Upper lobe of left lung (tissue), 6 donors: Measurements from ENCODE around the gene NEFH. TPM values are rescaled to one million over a fixed set of nuclear protein-coding genes. Genes with fewer than 3 reads are reported as not detected.

ENCODE experiments used
- ATAC-seq, 2 donors: fragments of 200-7000 bp; cut with Tn5 transposase; one replicate each; pipeline ENCODE4 v1.9.1; 2022; ENCODE audit warnings: mild to moderate bottlenecking in 2 of 2, moderate library complexity in 2 of 2; ENCODE audit not compliant: low FRiP score in 2 of 2
- DNase-seq, 2 donors: peaks; one replicate each; pipeline ENCODE4 v3.0.0-alpha.2; 2019 to 2020
- H3K27ac ChIP-seq, 4 donors: fragments of 200-600 bp; sonication (generic); one replicate each; pipeline ENCODE4 v1.5.1; 2016 to 2019
- H3K27me3 ChIP-seq, 4 donors: fragments of 200-600 bp; sonication (generic); one replicate each; pipeline ENCODE4 v1.5.1; 2017 to 2019
- H3K36me3 ChIP-seq, 4 donors: fragments of 200-600 bp; sonication (generic); one replicate each; pipeline ENCODE4 v1.5.1; 2016 to 2019
- H3K4me1 ChIP-seq, 4 donors: fragments of 200-600 bp; sonication (generic); one replicate each; pipeline ENCODE4 v1.5.1; 2018 to 2019
- H3K4me3 ChIP-seq, 4 donors: fragments of 200-600 bp; sonication (generic); one replicate each; pipeline ENCODE4 v1.5.1; 2017 to 2019; ENCODE audit warnings: mild to moderate bottlenecking in 2 of 4, moderate library complexity in 1 of 4
- H3K9me3 ChIP-seq, 4 donors: fragments of 200-600 bp; sonication (generic); one replicate each; pipeline ENCODE4 v1.5.1; 2018 to 2019
- CTCF ChIP-seq, 6 experiments: fragments of 450-650 bp in 4 of 6; fragments of 200-600 bp in 2 of 6; sonication (generic) in 2 of 6; IDR thresholded peaks; one replicate each; pipeline ENCODE4 v1.5.1; 2016 to 2019; ENCODE audit warnings: antibody characterized with exemption in 6 of 6
- EP300 ChIP-seq, 4 donors: sonication (generic); formaldehyde crosslinking; IDR thresholded peaks; one replicate each; pipeline ENCODE4 v1.5.1; 2017; ENCODE audit warnings: antibody characterized with exemption in 4 of 4, control low read depth in 2 of 4
- POLR2A ChIP-seq, 4 donors: fragments of 450-650 bp; IDR thresholded peaks; one replicate each; pipeline ENCODE4 v1.5.1; 2016 to 2017; ENCODE audit warnings: antibody characterized with exemption in 4 of 4, mild to moderate bottlenecking in 2 of 4
- POLR2AphosphoS5 ChIP-seq, 2 donors: sonication (generic); formaldehyde crosslinking; IDR thresholded peaks; one replicate each; pipeline ENCODE4 v1.5.1; 2017; ENCODE audit warnings: antibody characterized with exemption in 2 of 2
- WGBS, 2 donors: methylation state at CpG; one replicate each; pipeline ENCODE4 v1.1.5; 2017 to 2018; 5-methylcytosine and 5-hydroxymethylcytosine counted together
- total RNA-seq, 6 donors: library from RNA; depleted of rRNA in 4 of 6; stranded (reverse); fragments of >200 nt in 4 of 6; gene quantifications; one replicate each; pipeline versions ENCODE4 v1.1.0 to v1.2.1, GENCODE V29; 2016 to 2021
- donor health status: DM: no; HTN: no; CAD: no; lungs with moderate emphysema.
- donor health status: DM: no; HTN: yes; CAD: no; lungs with severe emphysema.

The NEFH gene
- total RNA-seq, 6 donors from 2014 or later = 0.26 to 0.94 (median 0.46) TPM; not detected in 3

GRCh38 chr22:29523761-29524160 lies 43.7 kb downstream of the NEFH start:
- Histone ChIP-seq H3K4me3 (no peak overlapping the region), H3K4me1 (no peaks in the 10 kb centered on the region), H3K27me3 (no peaks in the 10 kb centered on the region), H3K9me3 (no peaks in the 10 kb centered on the region), H3K27ac (no peak overlapping the region), H3K36me3 (peaks cover 50 to 100% (median 87%) of the 10 kb centered on the region in 4 donors)
- 92 to 100% methylated on average over 2 of the region's 2 CpGs for WGBS, 2 donors
- ATAC-seq (no peak), DNase-seq (no peak)
- no peak for TF ChIP-seq EP300 (IDR thresholded peaks at IDR 0.05)
- no peak for TF ChIP-seq POLR2A (IDR thresholded peaks at IDR 0.05)
- TF ChIP-seq POLR2AphosphoS5 (IDR thresholded peaks at IDR 0.05) = no peak
- TF ChIP-seq CTCF (IDR thresholded peaks at IDR 0.05) = no peak

GRCh38 chr22:29524442-29525191 lies 44.6 kb downstream of the NEFH start:
- Histone ChIP-seq H3K4me1 (no peaks in the 10 kb centered on the region), H3K9me3 (no peaks in the 10 kb centered on the region), H3K27ac (no peak overlapping the region), H3K4me3 (no peak overlapping the region), H3K36me3 (peaks cover 46 to 100% (median 87%) of the 10 kb centered on the region in 4 donors), H3K27me3 (no peaks in the 10 kb centered on the region)
- DNase-seq (no peak), ATAC-seq (peak; percentile 53 to 57)
- TF ChIP-seq CTCF (IDR thresholded peaks at IDR 0.05) (peak in 1 of 6 experiments; percentile 35), POLR2AphosphoS5 (IDR thresholded peaks at IDR 0.05) (no peak), EP300 (IDR thresholded peaks at IDR 0.05) (no peak), POLR2A (IDR thresholded peaks at IDR 0.05) (no peak)
- 63 to 67% methylated on average over 5 of the region's 5 CpGs for whole genome bisulfite sequencing, 2 donors

- Histone ChIP-seq H3K4me3 (no peak overlapping the region), H3K27ac (no peak overlapping the region), H3K9me3 (no peaks in the 10 kb centered on the region), H3K4me1 (no peaks in the 10 kb centered on the region), H3K27me3 (no peaks in the 10 kb centered on the region), H3K36me3 (peaks cover 53 to 100% (median 91%) of the 10 kb centered on the region in 4 donors)
- ATAC-seq = no peak
- TF ChIP-seq POLR2A (IDR thresholded peaks at IDR 0.05) = no peak
- no peak for TF ChIP-seq EP300 (IDR thresholded peaks at IDR 0.05)
- no peak for TF ChIP-seq CTCF (IDR thresholded peaks at IDR 0.05)
- no peak for TF ChIP-seq POLR2AphosphoS5 (IDR thresholded peaks at IDR 0.05)
- WGBS, 2 donors = 90 to 93% methylated on average over 7 of the region's 7 CpGs
- DNase-seq = no peak
Measured at GRCh38 chr22:29528144-29528543, 48.1 kb downstream of the NEFH start.

- H3K4me3 ChIP-seq = no peak overlapping the region
- H3K36me3 ChIP-seq = peaks cover 46 to 99% (median 84%) of the 10 kb centered on the region in 4 donors
- 83 to 89% methylated on average over 1 to 4 of the region's 4 CpGs for WGBS, 2 donors
- H3K27me3 ChIP-seq = no peaks in the 10 kb centered on the region
- no peak for TF ChIP-seq POLR2A (IDR thresholded peaks at IDR 0.05)
- TF ChIP-seq EP300 (IDR thresholded peaks at IDR 0.05) = no peak
- no peak for TF ChIP-seq POLR2AphosphoS5 (IDR thresholded peaks at IDR 0.05)
- TF ChIP-seq CTCF (IDR thresholded peaks at IDR 0.05) = no peak
- H3K27ac ChIP-seq = no peak overlapping the region
- H3K9me3 ChIP-seq = no peaks in the 10 kb centered on the region
- H3K4me1 ChIP-seq = no peaks in the 10 kb centered on the region
- ATAC-seq (no peak), DNase-seq (no peak)
Measured at GRCh38 chr22:29530716-29531115, 50.7 kb downstream of the NEFH start.

- DNase-seq = no peak
- 80 to 96% methylated on average over 1 to 4 of the region's 4 CpGs for WGBS, 2 donors
- Histone ChIP-seq H3K9me3 (no peaks in the 10 kb centered on the region), H3K27ac (no peak overlapping the region), H3K4me1 (no peaks in the 10 kb centered on the region), H3K36me3 (peaks cover 50 to 99% (median 85%) of the 10 kb centered on the region in 4 donors), H3K27me3 (no peaks in the 10 kb centered on the region), H3K4me3 (no peak overlapping the region)
- no peak for TF ChIP-seq CTCF (IDR thresholded peaks at IDR 0.05)
- TF ChIP-seq POLR2A (IDR thresholded peaks at IDR 0.05) = no peak
- no peak for TF ChIP-seq EP300 (IDR thresholded peaks at IDR 0.05)
- ATAC-seq = no peak
Measured at GRCh38 chr22:29531419-29531818, 51.4 kb downstream of the NEFH start.
